Right ventricle myocardium superior (tissue), 1 donor: ENCODE results near the gene ATP2A3. TPM values are rescaled to one million over a fixed set of nuclear protein-coding genes. Genes with fewer than 3 reads are reported as not detected.

Experiments
- ATAC-seq: fragments of 200-7000 bp; cut with Tn5 transposase; one replicate; pipeline ENCODE4 v1.9.1; 2020; ENCODE audit warnings: mild to moderate bottlenecking; ENCODE audit not compliant: poor library complexity
- DNase-seq: peaks from one replicate; pipeline ENCODE4 v3.0.0-alpha.2; 2020
- intact Hi-C: fragments of 100-400 bp; cut with DNase I; formaldehyde crosslinking; loops from one replicate; pipeline ENCODE4 v1.11.2; 2022
- total RNA-seq: library from RNA; stranded (reverse); fragmentation: NEBNext Ultra II Directional; extraction: Animal tissue kit (Norgen Biotek cat#: 25700); gene quantifications from one replicate; pipeline ENCODE4 v1.2.1, GENCODE V29; 2021
- donor health status: DM: no; HTN: yes; CAD: no; lungs with severe emphysema.

Gene ATP2A3
- total RNA-seq, 1 donor from 2014 or later, result 6.0 TPM

DNA sequence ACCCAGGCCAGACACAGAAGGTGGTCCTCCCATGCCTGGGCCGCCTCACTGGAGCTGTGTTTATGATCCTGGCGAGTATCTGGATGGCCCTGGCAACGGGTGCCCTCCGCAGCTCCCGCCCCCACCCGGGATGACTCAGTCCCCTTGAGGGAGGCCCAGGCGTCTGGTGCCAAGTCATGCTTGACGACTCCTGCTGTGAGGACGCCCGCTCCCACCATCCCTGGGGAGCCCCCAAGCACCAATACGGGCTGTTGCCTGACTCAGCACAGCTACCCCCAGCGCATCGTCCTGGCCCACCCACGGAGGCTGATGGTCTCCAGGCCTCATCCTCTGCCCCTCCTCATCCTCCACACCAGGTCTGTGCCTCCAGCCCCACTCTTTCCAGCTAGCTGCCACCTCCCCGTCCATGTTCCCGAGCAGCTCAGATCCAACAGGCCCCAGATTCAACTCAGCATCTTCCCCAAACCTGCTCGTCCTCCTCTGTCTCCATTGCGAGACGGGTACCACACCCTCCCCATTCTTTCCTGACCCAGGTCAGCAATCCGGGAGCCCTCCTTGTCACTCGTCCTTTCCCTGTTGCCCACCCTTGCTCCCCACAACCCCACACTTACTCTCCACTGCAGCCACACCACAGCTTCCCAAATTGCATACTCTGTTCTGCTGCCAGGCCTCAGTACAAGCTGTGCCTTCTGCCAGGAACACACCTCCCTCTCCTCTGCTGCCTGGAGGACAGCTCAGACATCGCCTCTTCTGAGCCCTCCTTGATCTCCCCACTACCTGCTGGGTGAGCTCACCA, 74.0 kb downstream of the ATP2A3 start:
- intact Hi-C loops, result no loop called here
- ATAC-seq, result no peak
- peak; percentile 75 for DNase-seq

- ATAC-seq, result no peak
- intact Hi-C loops, result no loop called here
- DNase-seq, result no peak
Observed at GRCh38 chr17:3889325-3890012, 74.8 kb downstream of the ATP2A3 start.

DNA sequence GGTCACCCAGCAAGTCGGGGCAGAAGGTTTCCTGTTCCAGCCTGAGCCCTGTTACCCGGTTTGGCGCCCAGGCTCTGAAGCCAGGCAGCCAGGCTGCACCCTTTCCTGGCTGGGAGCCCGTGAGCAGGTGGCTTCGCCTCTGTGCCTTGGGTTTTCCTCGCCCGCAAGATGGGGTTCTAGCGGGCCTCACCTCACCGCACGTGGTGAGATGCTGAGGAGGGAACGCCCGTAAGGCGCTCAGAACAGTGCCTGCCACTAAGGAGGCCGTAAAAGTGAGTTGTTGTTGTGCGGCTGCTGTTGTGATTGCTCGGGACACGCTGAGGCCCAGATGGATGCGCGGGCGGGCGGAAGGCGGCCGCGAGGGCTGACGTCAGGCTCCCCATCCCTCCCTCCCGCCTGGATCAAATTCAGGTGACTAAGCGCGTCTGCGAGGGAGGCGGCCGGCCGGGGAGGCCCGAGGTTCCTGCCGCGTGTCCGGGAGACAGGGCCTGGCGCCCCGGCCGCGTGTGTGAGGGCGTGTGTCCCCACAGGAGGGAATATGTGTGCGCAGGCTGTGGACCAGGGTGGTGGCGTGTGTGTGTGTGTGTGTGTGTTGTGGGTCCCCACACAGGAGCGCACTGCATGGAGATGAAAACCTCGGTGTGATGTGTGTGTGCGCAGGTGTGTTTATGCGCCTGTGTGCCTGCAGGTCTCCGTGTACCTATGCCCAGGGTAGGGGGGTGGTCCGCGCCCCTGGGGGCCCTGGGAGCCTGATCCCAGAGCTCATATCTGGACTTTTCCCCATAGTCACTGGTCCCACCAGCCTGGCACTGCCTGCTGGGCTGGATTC, 75.7 kb downstream of the ATP2A3 start:
- ATAC-seq (peak; percentile 36), DNase-seq (peak; percentile 85)
- intact Hi-C loops, result no loop called here

DNA sequence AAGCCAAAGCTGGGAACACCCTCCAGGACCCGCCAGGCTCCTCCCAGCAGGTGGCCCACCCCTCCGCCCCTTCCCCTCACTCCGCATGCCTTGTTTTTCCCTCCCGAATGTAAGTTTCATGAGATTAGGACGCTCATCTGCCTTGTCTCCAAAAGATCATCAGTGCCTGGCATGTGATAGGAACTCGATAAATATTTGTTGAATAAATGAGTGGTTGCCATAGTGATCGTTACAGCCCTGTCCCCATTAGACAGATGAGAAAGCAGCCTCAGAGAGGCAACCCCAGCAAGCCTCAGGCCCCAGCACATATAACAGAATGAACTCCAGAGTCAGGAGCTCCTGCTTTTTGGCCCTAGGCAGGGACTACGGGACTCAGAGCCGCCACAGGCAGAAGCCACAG, 76.4 kb downstream of the ATP2A3 start:
- ATAC-seq (no peak), DNase-seq (no peak)
- intact Hi-C loops, result no loop called here

GRCh38 chr17:3887394-3887793, 76.8 kb downstream of the ATP2A3 start:
- no peak for ATAC-seq
- intact Hi-C loops, result no loop called here
- no peak for DNase-seq

DNA sequence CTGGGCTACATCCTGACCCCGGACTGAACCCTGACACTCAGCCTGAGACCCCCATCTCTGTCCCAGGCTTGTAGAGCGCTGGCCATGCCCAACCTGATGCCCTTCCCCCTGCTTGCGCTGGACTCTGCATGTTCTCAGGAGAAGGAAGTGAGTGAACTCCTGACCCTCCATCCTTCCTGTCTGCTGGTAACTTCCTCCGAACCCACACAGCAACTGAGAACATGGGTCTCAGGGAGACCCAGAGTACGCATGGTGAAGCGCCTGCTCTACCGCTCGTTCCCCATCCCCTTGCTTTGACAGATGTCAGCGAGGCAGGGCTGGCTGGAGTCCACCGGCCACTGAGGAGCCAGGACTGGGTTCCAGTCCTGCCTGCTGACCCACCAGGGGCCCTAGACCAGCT, 77.5 kb downstream of the ATP2A3 start:
- ATAC-seq (peak; percentile 19), DNase-seq (peak; percentile 66)
- intact Hi-C loops, result no loop called here

GRCh38 chr17:3885970-3886369, 78.3 kb downstream of the ATP2A3 start:
- DNase-seq (no peak), ATAC-seq (no peak)
- intact Hi-C loops, result no loop called here

DNA sequence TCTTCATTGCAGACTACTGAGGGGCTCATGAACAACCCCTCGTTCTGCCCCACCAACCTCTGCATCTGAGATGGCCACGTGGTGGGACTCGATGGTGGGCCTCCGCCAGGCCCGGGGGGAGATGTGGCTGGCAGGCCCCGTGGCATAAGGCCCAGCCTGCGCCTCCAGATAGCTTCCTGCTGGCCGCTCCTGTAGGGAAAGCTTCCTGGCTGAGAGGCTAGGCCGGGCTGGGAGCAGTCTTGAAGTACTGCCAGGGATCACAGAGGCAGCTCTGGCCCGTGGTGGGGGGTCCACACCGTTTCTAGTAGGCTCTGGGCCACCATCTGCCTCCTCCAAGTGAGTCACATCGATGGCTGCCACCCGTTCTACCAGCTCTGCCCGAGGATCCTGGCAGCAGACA, 79.0 kb downstream of the ATP2A3 start:
- intact Hi-C loops, result no loop called here
- ATAC-seq, result no peak
- no peak for DNase-seq

GRCh38 chr17:3884188-3884587, 80.0 kb downstream of the ATP2A3 start:
- no peak for ATAC-seq
- intact Hi-C loops, result no loop called here
- DNase-seq, result no peak

DNA sequence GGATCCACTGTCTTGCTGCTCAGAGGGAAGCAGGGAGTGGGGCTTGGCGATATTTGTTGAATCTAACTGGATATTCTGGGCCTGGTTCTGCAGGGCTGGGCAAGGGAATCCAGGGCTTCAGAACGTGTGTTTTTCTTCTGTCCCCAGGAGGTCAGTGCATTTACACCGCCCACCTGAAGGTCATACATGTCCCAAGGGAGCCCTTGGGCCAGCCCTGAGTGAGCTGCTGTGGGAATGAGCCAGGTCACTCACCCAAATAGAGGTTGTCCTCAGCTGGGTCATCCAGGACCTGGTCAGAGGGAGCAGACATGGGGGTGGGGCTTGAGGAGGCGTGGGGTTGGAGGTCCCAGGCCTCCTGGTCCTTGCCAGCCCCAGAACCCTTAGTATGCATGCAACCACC, 82.0 kb downstream of the ATP2A3 start:
- DNase-seq (no peak), ATAC-seq (no peak)
- intact Hi-C loops, result no loop called here

DNA sequence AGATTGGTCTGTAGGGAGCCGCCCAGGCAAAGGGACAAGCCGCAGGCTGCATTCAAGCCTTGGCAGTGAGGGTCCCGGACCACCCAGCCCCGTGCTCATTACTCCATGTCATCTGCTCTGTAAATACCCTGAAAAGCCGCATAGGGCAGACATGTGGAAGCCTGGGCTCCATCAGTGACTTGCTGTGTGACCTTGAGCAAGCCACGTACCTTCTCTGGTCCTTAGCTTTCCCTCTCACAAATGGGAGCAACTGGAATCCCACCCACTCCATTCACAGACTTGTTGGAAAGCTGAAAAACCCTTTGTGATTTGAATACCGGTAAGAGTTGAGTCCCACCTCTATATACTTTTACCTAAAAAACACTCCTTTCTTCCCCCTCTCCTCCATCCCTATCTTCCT, 83.3 kb downstream of the ATP2A3 start:
- DNase-seq (no peak), ATAC-seq (no peak)
- intact Hi-C loops, result no loop called here

DNA sequence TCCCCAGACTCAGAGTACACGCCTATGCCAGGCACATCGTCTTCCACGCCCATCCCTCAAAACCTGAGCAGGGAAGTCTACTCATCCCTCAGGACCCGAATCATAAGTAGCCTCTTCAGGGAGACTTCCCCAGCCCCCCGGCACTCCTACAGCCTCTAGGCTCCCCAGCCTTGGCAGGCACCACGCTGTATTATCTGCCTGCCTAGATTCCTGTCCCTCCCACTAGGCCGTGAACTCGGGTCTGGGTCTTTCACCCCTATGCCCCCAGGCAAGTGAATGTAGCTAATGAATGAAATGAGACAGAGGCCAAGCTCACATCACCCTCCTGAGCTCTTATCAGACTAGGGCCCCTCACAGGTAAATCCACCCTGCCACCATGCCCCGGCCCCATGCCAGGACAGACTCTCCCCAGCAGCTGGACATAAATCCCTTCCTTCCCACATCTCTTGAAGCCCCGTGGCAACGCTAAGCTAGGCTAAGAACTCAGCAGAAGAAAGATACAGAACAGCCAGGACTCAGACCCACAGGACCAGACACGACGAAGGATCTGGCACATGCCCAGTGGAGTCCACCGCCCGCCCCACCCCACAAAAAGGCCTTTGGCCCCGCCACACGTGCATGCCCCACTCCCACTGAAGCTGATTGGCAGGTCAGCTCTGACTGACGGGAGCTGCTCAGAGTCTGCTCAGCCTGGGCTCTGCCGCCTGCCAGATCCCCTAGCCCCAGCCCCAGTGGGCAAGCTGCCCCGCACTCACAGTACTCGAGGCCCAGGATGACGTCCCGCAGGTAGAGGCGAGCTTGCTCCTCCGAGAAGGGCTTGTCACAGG, 84.4 kb downstream of the ATP2A3 start:
- ATAC-seq (peak; percentile 51), DNase-seq (no peak)
- intact Hi-C loops, result no loop called here

- peak; percentile 59 for DNase-seq
Observed at GRCh38 chr17:3879186-3879585, 85.1 kb downstream of the ATP2A3 start.

GRCh38 chr17:3877220-3877619, 87.0 kb downstream of the ATP2A3 start:
- ATAC-seq (no peak), DNase-seq (no peak)
- intact Hi-C loops, result no loop called here

More at GRCh38 chr17:3879186-3879585, 85.1 kb downstream of the ATP2A3 start:
- intact Hi-C loops, result no loop called here
- ATAC-seq, result peak; percentile 66

DNA sequence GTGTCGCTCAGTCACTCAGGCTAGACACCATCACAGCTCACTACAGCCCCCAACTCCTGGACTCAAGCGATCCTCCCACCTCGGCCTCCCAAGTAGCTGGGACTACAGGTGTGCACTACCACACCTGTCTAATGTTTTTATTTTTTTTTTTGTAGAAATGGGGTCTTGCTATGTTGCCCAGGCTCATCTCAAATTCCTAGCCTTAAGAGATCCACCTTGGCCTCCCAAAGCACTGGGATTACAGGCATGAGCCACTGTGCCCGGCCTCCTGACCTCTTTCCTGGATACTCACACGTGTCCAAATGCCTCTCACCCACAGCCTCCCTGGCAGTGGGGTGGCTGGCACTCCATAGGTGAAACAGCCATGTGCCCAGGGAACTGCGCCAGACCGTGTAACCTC, 88.9 kb downstream of the ATP2A3 start:
- DNase-seq, result no peak
- no peak for ATAC-seq
- intact Hi-C loops, result no loop called here
